ENCODE data around the gene SKI. TPM values are rescaled to one million over a fixed set of nuclear protein-coding genes. Genes with fewer than 3 reads are reported as not detected.
A peak's percentile ranks its signal among the peaks of the same experiment; 100 is the strongest.

Gene SKI
- polyA plus RNA-seq, 1 donor from 2014 or later = 0.78 TPM

DNA sequence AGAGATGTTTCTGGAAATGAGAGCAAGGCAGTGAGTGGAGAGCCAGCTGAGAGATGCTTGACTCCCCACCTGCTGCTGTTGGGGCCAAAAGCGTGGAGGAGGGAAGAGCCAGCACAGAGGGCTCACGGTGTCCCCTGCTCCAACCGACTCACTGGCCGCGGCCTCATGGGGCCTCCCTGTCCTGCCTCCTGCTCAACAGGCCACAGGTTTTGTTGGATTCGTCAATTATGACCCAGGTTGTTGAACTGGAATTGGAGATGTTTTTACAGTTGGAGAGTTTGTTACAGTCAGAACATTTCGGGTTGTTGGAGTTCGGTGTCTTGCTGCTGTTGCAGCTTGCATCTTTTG, 21.4 kb downstream of the SKI start:
- Mint-ChIP-seq H3K4me3 (no peak overlapping the region), H3K27ac (peak overlapping the region in 1 of 3 donors; percentile 86), H3K27me3 (no peaks in the 10 kb centered on the region)

DNA sequence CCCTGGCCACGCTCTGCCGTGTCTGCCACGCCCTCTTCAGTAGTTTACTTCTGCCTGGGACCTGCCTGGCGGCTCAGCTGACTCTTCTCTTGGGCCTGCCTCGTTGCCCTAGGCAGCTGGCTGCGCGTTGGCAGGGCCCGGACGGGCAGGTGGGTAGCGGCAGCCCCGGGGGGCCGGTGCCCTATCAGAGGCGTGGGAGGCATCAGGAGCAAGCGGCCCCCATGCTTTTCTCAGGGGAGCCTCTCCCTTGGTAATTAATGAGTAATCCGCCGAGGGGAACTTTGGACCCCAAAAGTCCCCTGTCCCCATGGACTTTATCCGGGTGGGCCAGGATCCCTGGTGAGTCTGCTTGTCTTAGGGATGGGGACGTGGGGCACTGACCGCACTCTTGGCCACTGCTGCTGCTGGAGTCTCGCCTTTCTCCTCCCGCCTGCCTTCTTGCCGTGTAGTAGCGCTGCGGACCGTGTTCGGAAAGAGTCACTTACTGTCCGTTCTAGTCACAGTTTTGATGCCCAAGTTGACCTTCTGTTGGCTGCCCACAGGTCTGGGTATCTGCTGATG, 22.7 kb downstream of the SKI start:
- peak overlapping the region in 2 of 3 donors; percentile 50 to 85 for H3K27ac Mint-ChIP-seq
- H3K9me3 Mint-ChIP-seq = peaks cover 0 to 1% (median 0%) of the 10 kb centered on the region in 3 donors
- no peaks in the 10 kb centered on the region for H3K27me3 Mint-ChIP-seq
- peak overlapping the region in 3 of 4 donors; percentile 27 to 36 (median 28) for H3K4me3 Mint-ChIP-seq
- peaks cover 1% of the 10 kb centered on the region for H3K36me3 Mint-ChIP-seq
- peaks cover 19 to 55% (median 36%) of the 10 kb centered on the region in 3 donors for H3K4me1 Mint-ChIP-seq

More for the DNA sequence above, 21.4 kb downstream of the SKI start:
- H3K36me3 Mint-ChIP-seq = peaks cover 1% of the 10 kb centered on the region
- H3K4me1 Mint-ChIP-seq = peaks cover 19 to 56% (median 40%) of the 10 kb centered on the region in 3 donors
- peaks cover 0 to 1% (median 0%) of the 10 kb centered on the region in 3 donors for H3K9me3 Mint-ChIP-seq

DNA sequence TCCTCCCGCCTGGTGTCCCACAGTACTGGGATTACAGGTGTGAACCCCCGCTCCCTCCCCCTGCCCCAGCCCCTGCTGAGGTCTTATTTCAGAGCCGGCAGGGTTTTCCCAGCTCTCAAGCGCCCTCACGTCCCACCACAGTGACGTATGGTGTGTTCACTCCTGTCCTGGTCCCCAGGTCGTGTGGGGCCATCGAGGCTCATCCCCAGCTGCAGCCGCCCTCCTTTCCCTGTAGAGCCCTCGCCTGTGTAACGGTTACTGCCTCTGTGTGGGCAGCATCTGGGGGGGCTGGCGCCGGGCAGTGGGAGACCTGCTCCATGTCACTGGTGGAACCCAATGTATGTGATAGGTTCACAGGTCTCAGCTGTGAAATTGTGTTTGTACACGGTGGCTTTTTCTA, 23.2 kb downstream of the SKI start:
- Mint-ChIP-seq H3K27ac (peak overlapping the region in 2 of 3 donors; percentile 50 to 85), H3K27me3 (no peaks in the 10 kb centered on the region), H3K9me3 (peaks cover 0 to 1% (median 0%) of the 10 kb centered on the region in 3 donors), H3K36me3 (peaks cover 1% of the 10 kb centered on the region), H3K4me3 (peak overlapping the region in 1 of 4 donors; percentile 67), H3K4me1 (peaks cover 13 to 50% (median 31%) of the 10 kb centered on the region in 3 donors)

DNA sequence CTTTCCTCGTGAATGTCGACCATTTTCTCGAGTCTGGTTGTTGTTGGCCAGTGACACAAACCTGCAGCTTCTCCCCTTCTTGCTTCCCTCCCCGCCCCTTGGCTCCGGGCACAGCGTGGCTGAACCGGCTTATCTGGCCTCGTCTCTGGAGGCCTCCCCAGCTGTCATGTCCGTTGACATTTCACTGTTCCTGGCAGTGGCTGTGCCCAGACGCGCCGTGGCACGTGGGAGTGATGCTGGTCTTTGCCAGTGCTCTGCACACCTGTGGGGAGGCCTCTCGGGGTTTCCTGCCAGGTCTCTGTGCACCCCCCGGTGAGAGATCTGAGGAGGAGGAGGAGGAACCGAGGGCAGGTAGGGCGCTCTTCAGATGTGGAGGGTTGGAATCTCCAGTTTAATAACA, 23.7 kb downstream of the SKI start:
- peak overlapping the region in 1 of 4 donors; percentile 34 for H3K4me3 Mint-ChIP-seq
- H3K27me3 Mint-ChIP-seq = no peaks in the 10 kb centered on the region
- peaks cover 0 to 1% (median 0%) of the 10 kb centered on the region in 3 donors for H3K9me3 Mint-ChIP-seq
- H3K4me1 Mint-ChIP-seq = peaks cover 10 to 47% (median 27%) of the 10 kb centered on the region in 3 donors
- H3K36me3 Mint-ChIP-seq = peaks cover 1% of the 10 kb centered on the region
- peak overlapping the region in 1 of 3 donors; percentile 85 for H3K27ac Mint-ChIP-seq

DNA sequence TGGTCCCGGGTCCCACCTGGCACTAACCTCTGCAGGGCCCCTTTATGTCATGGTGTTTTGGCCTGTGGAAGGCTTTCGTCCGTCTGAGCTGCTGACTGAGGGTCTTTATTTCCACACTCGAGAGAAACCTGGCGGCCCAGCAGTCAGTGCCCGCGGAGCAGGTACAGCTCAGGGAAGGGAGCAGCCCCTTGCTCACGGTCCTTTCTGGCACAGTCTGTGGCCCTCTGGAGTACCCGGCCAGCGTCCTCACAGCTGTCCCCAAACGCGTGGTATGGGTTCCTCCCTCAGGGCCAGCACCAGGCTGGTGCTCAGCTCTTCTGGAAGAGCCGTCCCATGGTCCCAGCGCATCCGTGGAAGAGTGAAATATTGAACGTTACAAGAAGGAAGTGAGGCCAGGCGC, 24.3 kb downstream of the SKI start:
- Mint-ChIP-seq H3K27me3 (no peaks in the 10 kb centered on the region), H3K27ac (peak overlapping the region in 2 of 3 donors; percentile 79 to 89), H3K36me3 (peaks cover 1% of the 10 kb centered on the region), H3K4me1 (peaks cover 9 to 45% (median 26%) of the 10 kb centered on the region in 3 donors), H3K4me3 (peak overlapping the region in 1 of 4 donors; percentile 81), H3K9me3 (peaks cover 0 to 1% (median 1%) of the 10 kb centered on the region in 3 donors)

DNA sequence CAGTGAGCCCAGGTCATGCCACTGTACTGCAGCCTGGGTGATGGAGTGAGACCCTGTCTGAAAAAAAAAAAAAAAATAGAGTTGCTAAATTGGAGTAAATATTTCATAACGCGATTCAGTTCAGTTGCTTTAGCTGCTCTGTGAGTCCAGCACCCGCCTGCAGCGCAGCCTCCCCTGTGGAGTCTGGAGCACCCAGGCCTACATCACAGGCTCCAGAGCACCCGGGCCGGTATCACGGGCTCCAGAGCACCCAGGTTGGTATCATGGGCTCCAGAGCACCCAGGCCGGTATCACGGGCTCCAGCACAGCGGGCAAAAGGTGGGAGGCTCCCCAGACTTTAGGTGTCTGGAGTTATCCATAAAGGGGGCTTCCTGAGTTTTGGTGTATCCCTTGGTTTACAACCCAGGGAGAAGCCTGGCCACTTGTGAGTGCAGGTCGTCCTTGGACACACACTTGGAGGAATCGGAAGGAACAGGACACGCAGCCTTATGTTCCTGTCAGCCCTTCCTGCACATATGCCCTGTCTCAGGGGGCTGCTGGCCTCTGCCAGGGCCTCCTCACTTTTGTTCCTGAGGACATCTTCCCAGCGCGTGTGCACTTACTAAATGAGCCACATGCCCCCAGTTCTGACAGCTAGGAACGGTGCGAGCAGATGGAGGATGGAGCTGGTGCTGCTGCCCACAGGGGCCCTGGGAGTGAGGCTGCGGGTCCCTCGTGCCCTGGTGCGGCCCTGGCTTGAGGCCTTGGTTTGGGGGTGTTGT, 25.1 kb downstream of the SKI start:
- Mint-ChIP-seq H3K27me3 (no peaks in the 10 kb centered on the region), H3K9me3 (peaks cover 0 to 1% (median 1%) of the 10 kb centered on the region in 3 donors), H3K27ac (peak overlapping the region in 1 of 3 donors; percentile 79), H3K36me3 (peaks cover 1% of the 10 kb centered on the region), H3K4me1 (peaks cover 14 to 47% (median 28%) of the 10 kb centered on the region in 3 donors), H3K4me3 (peak overlapping the region in 1 of 4 donors; percentile 54)

DNA sequence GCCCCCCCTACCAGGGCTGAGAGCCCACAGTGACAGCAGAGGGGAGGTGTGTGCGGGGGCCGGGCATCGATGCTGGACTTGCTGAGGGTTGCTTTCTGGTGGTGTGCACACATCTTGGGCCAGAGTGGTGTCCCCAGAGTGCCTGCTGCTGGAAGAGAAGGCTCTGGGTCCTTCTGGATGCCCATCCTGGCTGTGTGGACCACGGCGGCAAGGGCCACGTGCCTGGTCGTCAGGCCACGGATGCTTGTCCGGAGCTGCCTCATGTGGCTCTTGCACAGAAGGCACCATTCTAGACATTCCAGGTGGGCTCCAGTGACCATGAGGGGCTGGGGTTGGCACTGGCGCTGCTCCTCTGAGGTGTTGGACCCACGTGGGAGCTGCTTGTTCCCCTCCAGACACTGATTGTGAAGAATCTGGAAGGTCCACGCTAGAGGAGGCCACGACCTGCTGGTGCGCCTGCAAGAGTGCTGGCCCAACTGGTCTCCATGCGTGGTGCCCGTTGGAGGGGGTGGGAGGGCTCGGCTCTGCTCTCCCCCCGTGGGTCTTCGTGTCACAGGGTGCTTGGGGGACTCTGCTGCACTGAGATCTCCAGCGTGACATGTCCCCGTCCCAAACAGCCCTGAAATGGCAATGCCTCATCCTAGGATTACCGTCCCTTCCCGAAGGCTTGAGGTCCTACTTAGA, 25.8 kb downstream of the SKI start:
- peaks cover 0 to 1% (median 1%) of the 10 kb centered on the region in 3 donors for H3K9me3 Mint-ChIP-seq
- H3K27me3 Mint-ChIP-seq = no peaks in the 10 kb centered on the region
- H3K4me3 Mint-ChIP-seq = peak overlapping the region in 1 of 4 donors; percentile 81
- H3K4me1 Mint-ChIP-seq = peaks cover 11 to 45% (median 26%) of the 10 kb centered on the region in 3 donors
- peak overlapping the region in 1 of 3 donors; percentile 79 for H3K27ac Mint-ChIP-seq
- H3K36me3 Mint-ChIP-seq = peaks cover 1% of the 10 kb centered on the region

DNA sequence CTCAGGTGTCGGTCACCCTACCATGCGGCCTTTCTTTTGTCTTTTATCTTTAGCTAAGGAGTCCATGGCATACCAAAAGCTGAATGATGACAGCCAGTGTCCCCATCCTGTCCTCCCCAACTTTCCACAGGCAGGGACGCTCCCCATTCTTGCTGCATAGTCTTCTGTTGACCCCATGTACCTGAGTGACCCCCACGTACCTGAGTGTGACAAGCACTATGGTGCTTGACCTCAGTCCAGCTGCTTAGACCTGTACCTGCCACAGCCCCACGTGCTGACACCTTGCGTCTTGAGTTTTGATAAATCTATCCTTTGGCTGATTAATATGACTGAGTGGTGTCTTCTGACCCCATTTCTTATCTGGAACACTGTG, 26.9 kb downstream of the SKI start:
- Mint-ChIP-seq H3K27ac (no peak overlapping the region), H3K9me3 (peaks cover 0 to 1% (median 1%) of the 10 kb centered on the region in 3 donors), H3K27me3 (no peaks in the 10 kb centered on the region), H3K4me1 (peaks cover 19 to 51% (median 33%) of the 10 kb centered on the region in 3 donors), H3K4me3 (no peak overlapping the region), H3K36me3 (peaks cover 1% of the 10 kb centered on the region)

DNA sequence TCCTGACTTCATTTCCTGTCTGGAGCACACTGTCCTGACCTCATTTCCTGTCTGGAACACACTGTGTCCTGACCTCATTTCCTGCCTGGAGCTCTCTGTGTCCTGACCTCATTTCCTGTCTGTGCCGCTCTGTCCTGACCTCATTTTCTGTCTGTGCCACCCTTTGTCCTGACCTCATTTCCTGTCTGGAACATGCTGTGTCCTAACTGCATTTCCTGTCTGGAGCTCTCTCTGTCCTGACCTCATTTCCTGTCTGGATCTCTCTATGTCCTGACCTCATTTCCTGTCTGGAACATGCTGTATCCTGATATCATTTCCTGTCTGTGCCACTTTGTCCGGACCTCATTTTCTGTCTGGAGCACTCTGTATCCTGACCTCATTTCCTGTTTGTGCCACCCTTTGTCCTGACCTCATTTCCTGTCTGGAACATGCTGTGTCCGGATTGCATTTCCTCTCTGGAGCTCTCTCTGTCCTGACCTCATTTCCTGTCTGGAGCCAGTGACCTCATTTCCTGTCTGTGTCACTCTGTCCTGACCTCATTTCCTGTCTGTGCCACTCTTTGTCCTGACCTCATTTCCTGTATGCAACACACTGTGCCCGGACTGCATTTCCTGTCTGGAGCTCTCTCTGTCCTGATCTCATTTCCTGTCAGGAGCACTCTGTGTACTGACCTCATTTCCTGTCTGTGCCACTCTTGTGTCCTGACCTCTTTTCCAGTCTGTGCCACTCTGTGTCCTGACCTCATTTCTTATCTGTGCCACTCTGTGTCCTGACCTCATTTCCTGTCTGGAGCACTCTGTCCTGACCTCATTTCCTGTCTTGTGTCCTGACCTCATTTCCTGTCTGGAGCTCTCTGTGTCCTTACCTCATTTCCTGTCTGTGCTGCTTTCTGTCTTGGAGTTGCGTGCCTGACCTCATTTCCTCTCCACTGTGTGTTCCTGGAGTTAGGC, 27.6 kb downstream of the SKI start:
- Mint-ChIP-seq H3K4me1 (peaks cover 22 to 49% (median 30%) of the 10 kb centered on the region in 3 donors), H3K27ac (no peak overlapping the region), H3K27me3 (no peaks in the 10 kb centered on the region), H3K36me3 (peaks cover 1% of the 10 kb centered on the region), H3K4me3 (no peak overlapping the region), H3K9me3 (peaks cover 0 to 1% (median 1%) of the 10 kb centered on the region in 3 donors)

DNA sequence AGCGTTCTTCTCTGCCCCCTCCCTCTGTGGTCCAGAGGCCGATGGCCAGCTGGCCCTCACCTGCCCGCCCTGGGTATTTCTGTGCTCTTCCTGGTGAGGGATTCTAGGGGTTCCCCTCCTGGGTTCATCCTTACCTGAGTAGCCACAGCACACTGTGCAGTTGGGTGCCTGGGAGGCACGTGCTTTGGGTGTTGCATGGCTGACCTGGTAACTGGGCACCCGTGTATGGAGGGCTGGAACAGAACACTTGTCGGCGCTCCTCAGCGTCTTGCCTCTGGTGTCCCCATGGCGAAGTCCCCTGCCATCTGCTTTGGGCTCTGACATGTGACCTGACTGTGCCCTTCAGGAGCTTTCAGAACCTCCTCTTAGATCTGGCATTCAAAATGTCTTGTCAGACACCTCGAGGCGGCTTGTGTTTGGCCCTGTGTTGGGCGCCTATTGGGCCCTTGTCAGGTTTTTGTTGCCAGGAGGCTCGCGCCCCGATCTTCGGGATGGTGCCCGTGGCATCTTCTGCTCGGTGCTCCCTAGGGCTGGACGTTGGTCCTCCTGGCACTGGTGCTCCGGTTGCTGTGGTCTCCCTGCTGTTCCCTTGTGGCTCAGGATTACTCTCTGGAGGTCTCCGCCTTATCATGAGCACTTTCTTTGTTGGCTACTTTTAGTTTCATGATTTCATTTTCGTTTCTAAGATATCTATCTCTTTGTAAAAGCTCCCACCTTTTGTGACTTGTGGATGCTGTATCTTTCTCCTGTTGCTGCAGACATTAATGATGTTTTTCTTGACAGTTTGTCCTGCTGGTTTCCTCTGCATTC, 28.5 kb downstream of the SKI start:
- peak overlapping the region in 3 of 4 donors; percentile 30 to 61 (median 30) for H3K4me3 Mint-ChIP-seq
- H3K9me3 Mint-ChIP-seq = peaks cover 0 to 1% (median 1%) of the 10 kb centered on the region in 3 donors
- H3K27ac Mint-ChIP-seq = no peak overlapping the region
- H3K27me3 Mint-ChIP-seq = no peaks in the 10 kb centered on the region
- H3K36me3 Mint-ChIP-seq = peaks cover 2% of the 10 kb centered on the region
- peaks cover 26 to 52% (median 33%) of the 10 kb centered on the region in 3 donors for H3K4me1 Mint-ChIP-seq

DNA sequence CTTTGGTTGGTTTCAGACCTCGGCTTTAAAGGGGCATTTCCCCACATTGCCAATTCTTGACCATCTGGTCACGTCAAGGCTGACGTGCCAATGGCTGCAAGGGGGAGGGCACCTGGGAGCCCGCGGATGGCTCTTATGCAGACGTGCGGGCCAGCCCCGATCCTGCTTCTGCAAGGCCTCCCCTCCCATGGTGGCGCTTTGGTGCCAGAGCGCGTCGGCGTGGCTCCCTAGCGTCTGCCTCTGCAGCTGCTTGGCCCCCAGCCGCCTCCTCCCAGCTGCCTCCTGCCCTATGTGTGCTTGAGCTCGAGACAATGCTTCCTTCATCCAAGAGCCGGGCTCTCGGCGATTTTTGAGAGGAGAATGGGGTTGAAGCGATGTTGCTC, 29.1 kb downstream of the SKI start:
- Mint-ChIP-seq H3K4me1 (peaks cover 27 to 48% (median 31%) of the 10 kb centered on the region in 3 donors), H3K27me3 (no peaks in the 10 kb centered on the region), H3K36me3 (peaks cover 3% of the 10 kb centered on the region), H3K9me3 (peaks cover 0 to 1% (median 1%) of the 10 kb centered on the region in 3 donors), H3K4me3 (peak overlapping the region in 3 of 4 donors; percentile 30 to 61 (median 30)), H3K27ac (no peak overlapping the region)

DNA sequence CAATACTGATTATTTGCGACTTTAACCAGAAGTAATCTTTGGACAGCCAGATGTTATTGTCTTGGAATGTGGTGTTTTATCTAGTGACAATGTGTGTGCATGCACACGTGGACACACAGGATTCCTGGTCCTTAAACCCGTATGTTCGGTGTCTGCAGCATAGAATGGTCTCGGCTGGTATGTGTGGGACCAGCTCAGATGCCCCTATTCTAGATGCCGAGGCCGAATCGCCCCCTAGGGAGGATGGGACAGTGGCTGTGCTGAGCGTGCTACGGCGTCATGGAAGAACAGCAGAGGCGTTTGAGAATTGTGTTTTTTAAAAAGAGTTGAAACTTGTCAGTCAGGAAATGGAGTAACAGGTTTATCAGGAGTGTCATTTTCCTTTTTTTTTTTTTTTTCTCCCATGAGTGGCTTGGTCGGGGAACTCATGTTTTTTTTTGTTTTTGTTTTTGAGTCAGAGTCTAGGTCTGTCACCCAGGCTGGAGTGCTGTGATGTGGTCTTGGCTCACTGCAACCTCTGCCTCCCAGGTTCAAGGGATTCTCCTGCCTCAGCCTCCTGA, 30.1 kb downstream of the SKI start:
- no peaks in the 10 kb centered on the region for H3K27me3 Mint-ChIP-seq
- peaks cover 3% of the 10 kb centered on the region for H3K36me3 Mint-ChIP-seq
- peaks cover 27 to 44% (median 30%) of the 10 kb centered on the region in 3 donors for H3K4me1 Mint-ChIP-seq
- H3K4me3 Mint-ChIP-seq = peak overlapping the region in 3 of 4 donors; percentile 47 to 75 (median 74)
- H3K9me3 Mint-ChIP-seq = peaks cover 0 to 1% (median 0%) of the 10 kb centered on the region in 3 donors
- H3K27ac Mint-ChIP-seq = peak overlapping the region; percentile 86 to 100 (median 94)

DNA sequence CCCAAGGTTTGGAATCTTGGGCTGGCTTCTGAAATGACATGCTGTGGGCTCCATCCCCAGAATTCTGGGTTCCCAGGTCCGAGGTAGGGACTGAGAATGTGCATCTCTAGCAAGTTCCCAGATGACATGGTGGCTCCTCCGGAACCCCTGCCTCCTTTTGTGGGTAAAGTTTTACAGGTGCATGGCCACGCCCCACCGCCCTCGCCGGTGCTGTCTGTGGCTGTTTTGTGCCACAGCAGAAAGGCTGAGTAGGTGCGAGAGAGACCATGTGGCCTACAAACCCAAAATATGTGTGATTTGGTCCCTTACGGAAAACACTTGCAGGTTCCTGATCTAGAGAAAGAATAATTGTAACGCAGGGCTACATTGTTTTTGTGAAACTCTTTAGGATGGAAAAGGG, 30.9 kb downstream of the SKI start:
- peaks cover 0 to 1% (median 0%) of the 10 kb centered on the region in 3 donors for H3K9me3 Mint-ChIP-seq
- peaks cover 27 to 44% (median 33%) of the 10 kb centered on the region in 3 donors for H3K4me1 Mint-ChIP-seq
- peak overlapping the region in 3 of 4 donors; percentile 68 to 77 (median 75) for H3K4me3 Mint-ChIP-seq
- peak overlapping the region; percentile 91 to 100 (median 94) for H3K27ac Mint-ChIP-seq
- peaks cover 3% of the 10 kb centered on the region for H3K36me3 Mint-ChIP-seq
- no peaks in the 10 kb centered on the region for H3K27me3 Mint-ChIP-seq

Measured in IgD-negative memory B cell (primary cell).